Measurements from ENCODE around the gene SLCO1C1.

The SLCO1C1 gene

GRCh38 chr12:20792971-20793370, 97.8 kb downstream of the SLCO1C1 start:
- no peaks in the 10 kb centered on the region for H3K79me2 ChIP-seq (ENCODE audit: insufficient read depth, low read length)
- H3K4me2 ChIP-seq (ENCODE audit: low read length), result no peak overlapping the region
- H3K27ac ChIP-seq (ENCODE audit: low read depth, low read length, poor library complexity, severe bottlenecking), result no peak overlapping the region
- H3K36me3 ChIP-seq (ENCODE audit: insufficient read depth, low read length), result no peaks in the 10 kb centered on the region
- H4K20me1 ChIP-seq (ENCODE audit: insufficient read depth, low read length), result no peaks in the 10 kb centered on the region
- no peaks in the 10 kb centered on the region for H3K27me3 ChIP-seq (ENCODE audit: insufficient read depth, low read length)
- H3K9me3 ChIP-seq (ENCODE audit: low read length), result no peaks in the 10 kb centered on the region
- H3K4me1 ChIP-seq (ENCODE audit: insufficient read depth, low read length, severe bottlenecking), result no peaks in the 10 kb centered on the region
- no peak overlapping the region for H2AFZ ChIP-seq (ENCODE audit: low read length)
- H3F3A ChIP-seq (ENCODE audit: insufficient read depth, low read length), result no peaks in the 10 kb centered on the region
- no peak for TF ChIP-seq EZH2 (IDR thresholded peaks at IDR 0.05; ENCODE audit: borderline replicate concordance, low read length)
- TF ChIP-seq, protein P1, sequence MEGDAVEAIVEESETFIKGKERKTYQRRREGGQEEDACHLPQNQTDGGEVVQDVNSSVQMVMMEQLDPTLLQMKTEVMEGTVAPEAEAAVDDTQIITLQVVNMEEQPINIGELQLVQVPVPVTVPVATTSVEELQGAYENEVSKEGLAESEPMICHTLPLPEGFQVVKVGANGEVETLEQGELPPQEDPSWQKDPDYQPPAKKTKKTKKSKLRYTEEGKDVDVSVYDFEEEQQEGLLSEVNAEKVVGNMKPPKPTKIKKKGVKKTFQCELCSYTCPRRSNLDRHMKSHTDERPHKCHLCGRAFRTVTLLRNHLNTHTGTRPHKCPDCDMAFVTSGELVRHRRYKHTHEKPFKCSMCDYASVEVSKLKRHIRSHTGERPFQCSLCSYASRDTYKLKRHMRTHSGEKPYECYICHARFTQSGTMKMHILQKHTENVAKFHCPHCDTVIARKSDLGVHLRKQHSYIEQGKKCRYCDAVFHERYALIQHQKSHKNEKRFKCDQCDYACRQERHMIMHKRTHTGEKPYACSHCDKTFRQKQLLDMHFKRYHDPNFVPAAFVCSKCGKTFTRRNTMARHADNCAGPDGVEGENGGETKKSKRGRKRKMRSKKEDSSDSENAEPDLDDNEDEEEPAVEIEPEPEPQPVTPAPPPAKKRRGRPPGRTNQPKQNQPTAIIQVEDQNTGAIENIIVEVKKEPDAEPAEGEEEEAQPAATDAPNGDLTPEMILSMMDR (IDR thresholded peaks at IDR 0.05; ENCODE audit: low read length), result no peak
- no peak overlapping the region for H3K9ac ChIP-seq (ENCODE audit: low read length)
- no peak overlapping the region for H3K4me3 ChIP-seq (ENCODE audit: low read depth, low read length, poor library complexity, severe bottlenecking)
- H3K9me2 ChIP-seq (ENCODE audit: low read depth, low read length), result no peaks in the 10 kb centered on the region

DNA sequence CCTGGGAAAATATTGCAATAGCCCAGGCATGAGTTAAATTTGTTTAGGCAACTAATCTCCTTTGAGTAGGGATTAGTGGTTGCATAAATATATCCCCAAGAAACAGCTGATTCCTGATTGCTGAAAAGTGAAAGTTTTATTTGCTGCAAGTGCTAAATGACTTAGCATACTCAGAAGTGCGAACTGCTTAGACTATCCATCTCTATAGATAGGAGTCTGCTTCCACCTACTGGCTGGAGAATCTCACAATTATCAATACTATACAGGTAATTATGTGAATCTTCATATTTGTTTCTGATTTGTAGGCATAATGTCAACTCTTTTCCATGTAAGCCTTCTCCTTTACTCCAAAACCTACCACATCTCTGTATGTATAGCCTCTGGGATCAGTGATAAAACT, 103.4 kb downstream of the SLCO1C1 start:
- H3K27me3 ChIP-seq (ENCODE audit: insufficient read depth, low read length), result no peaks in the 10 kb centered on the region
- H3F3A ChIP-seq (ENCODE audit: insufficient read depth, low read length), result no peaks in the 10 kb centered on the region
- H3K9me3 ChIP-seq (ENCODE audit: low read length), result no peaks in the 10 kb centered on the region
- no peak overlapping the region for H2AFZ ChIP-seq (ENCODE audit: low read length)
- no peaks in the 10 kb centered on the region for H3K4me1 ChIP-seq (ENCODE audit: insufficient read depth, low read length, severe bottlenecking)
- H3K9me2 ChIP-seq (ENCODE audit: low read depth, low read length), result no peaks in the 10 kb centered on the region
- no peaks in the 10 kb centered on the region for H3K36me3 ChIP-seq (ENCODE audit: insufficient read depth, low read length)
- H3K4me2 ChIP-seq (ENCODE audit: low read length), result no peak overlapping the region
- no peaks in the 10 kb centered on the region for H3K79me2 ChIP-seq (ENCODE audit: insufficient read depth, low read length)
- no peak overlapping the region for H3K4me3 ChIP-seq (ENCODE audit: low read depth, low read length, poor library complexity, severe bottlenecking)
- H3K27ac ChIP-seq (ENCODE audit: low read depth, low read length, poor library complexity, severe bottlenecking), result no peak overlapping the region
- no peak overlapping the region for H3K9ac ChIP-seq (ENCODE audit: low read length)
- H4K20me1 ChIP-seq (ENCODE audit: insufficient read depth, low read length), result no peaks in the 10 kb centered on the region
- TF ChIP-seq EZH2 (IDR thresholded peaks at IDR 0.05; ENCODE audit: borderline replicate concordance, low read length), result no peak
- TF ChIP-seq, protein P1 (IDR thresholded peaks at IDR 0.05; ENCODE audit: low read length), result peak; percentile 24; the same call in 1 of the 2 replicates

- H3K27me3 ChIP-seq (ENCODE audit: insufficient read depth, low read length), result no peaks in the 10 kb centered on the region
- no peak overlapping the region for H2AFZ ChIP-seq (ENCODE audit: low read length)
- no peaks in the 10 kb centered on the region for H3K9me2 ChIP-seq (ENCODE audit: low read depth, low read length)
- TF ChIP-seq, protein P1 (IDR thresholded peaks at IDR 0.05; ENCODE audit: low read length), result no peak
- no peak for TF ChIP-seq EZH2 (IDR thresholded peaks at IDR 0.05; ENCODE audit: borderline replicate concordance, low read length)
- no peaks in the 10 kb centered on the region for H3F3A ChIP-seq (ENCODE audit: insufficient read depth, low read length)
- H3K9me3 ChIP-seq (ENCODE audit: low read length), result no peaks in the 10 kb centered on the region
- no peaks in the 10 kb centered on the region for H3K79me2 ChIP-seq (ENCODE audit: insufficient read depth, low read length)
- no peak overlapping the region for H3K27ac ChIP-seq (ENCODE audit: low read depth, low read length, poor library complexity, severe bottlenecking)
- no peaks in the 10 kb centered on the region for H4K20me1 ChIP-seq (ENCODE audit: insufficient read depth, low read length)
- no peak overlapping the region for H3K4me3 ChIP-seq (ENCODE audit: low read depth, low read length, poor library complexity, severe bottlenecking)
- no peak overlapping the region for H3K4me2 ChIP-seq (ENCODE audit: low read length)
- no peaks in the 10 kb centered on the region for H3K36me3 ChIP-seq (ENCODE audit: insufficient read depth, low read length)
- no peak overlapping the region for H3K9ac ChIP-seq (ENCODE audit: low read length)
- H3K4me1 ChIP-seq (ENCODE audit: insufficient read depth, low read length, severe bottlenecking), result no peaks in the 10 kb centered on the region
Measured at GRCh38 chr12:20800160-20800559, 105.0 kb downstream of the SLCO1C1 start.

All from OCI-LY1 (cell line).